Measurements from ENCODE around the gene NDOR1.

The NDOR1 gene

DNA sequence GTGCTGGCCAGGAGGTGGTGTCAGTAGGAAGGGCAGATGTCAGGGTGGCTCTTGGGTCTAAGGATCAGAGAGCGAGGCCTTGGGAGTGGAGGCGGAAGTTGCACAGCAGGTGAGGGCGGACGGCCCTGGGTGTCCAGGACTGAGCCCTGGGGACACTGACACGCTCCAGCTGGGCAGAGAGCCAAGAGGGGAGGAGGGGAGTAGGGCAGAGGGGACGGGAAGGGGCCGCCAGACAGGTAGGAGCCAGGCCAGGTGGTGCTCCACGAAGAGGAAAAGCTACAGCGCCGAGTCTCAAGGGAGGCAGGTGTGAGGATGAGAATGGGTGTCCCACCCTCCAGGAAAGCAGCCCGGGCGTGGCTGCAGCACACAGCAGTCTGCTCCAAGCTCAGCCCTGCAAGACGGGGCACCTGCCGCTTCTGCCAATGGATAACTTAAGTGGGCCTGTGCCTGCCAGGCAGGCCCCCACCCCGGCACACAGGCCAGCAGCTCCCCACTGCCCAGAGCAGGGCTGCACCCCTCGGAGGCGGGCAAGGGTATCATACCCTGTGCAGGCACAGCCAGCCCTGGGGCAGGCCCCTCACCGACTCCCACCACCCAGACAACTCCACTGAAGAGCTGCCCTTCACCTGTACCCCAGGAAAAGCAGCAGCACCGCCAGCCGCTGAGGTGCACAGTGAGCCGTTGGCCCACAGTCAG, 9.8 kb upstream of the NDOR1 start:
- no peak overlapping the region for H2BK5ac ChIP-seq (ENCODE audit: low read depth, low read length, poor library complexity)
- H3K79me2 ChIP-seq (ENCODE audit: control insufficient read depth, insufficient read depth, low read length, poor library complexity) = no peaks in the 10 kb centered on the region
- H2AK5ac ChIP-seq (ENCODE audit: low read length) = no peak overlapping the region
- H4K91ac ChIP-seq (ENCODE audit: low read depth, low read length) = no peak overlapping the region
- no peak overlapping the region for H3K27ac ChIP-seq (ENCODE audit: low read depth, low read length)
- no peak overlapping the region for H2BK120ac ChIP-seq (ENCODE audit: insufficient read depth, low read length, poor library complexity)
- H3K9ac ChIP-seq (ENCODE audit: low read length) = no peak overlapping the region
- no peak overlapping the region for H3K14ac ChIP-seq (ENCODE audit: low read length)
- H3K4ac ChIP-seq (ENCODE audit: low read depth, low read length) = no peak overlapping the region
- no peak overlapping the region for H2AFZ ChIP-seq (ENCODE audit: insufficient read depth, low read length, poor library complexity)
- peak in 1 of 2 donors; percentile 10 for DNase-seq
- no peak overlapping the region for H3K23ac ChIP-seq (ENCODE audit: low read length)
- no CpG with 5 or more reads among the region's 21 CpGs for WGBS (ENCODE audit: extremely low coverage, insufficient coverage, insufficient read length)
- no peak overlapping the region for H4K12ac ChIP-seq (ENCODE audit: low read depth, low read length)
- no peak overlapping the region for H2BK12ac ChIP-seq (ENCODE audit: low read length)
- H3K36me3 ChIP-seq (ENCODE audit: control insufficient read depth in 1 of 2, insufficient read depth in 2 of 2, low read length in 2 of 2) = peaks cover 16 to 21% of the 10 kb centered on the region in 2 experiments
- no peaks in the 10 kb centered on the region for H3K9me3 ChIP-seq (ENCODE audit: insufficient read depth, low read depth, low read length)
- H4K8ac ChIP-seq (ENCODE audit: low read depth, low read length) = no peak overlapping the region
- H3K18ac ChIP-seq (ENCODE audit: low read length) = no peak overlapping the region
- peaks cover 9 to 23% of the 10 kb centered on the region in 2 experiments for H3K4me1 ChIP-seq (ENCODE audit: control insufficient read depth in 1 of 2, insufficient read depth in 2 of 2, low read length in 2 of 2)
- no peak overlapping the region for H3K4me2 ChIP-seq (ENCODE audit: low read length)
- H3K27me3 ChIP-seq (ENCODE audit: insufficient read depth, low read length) = no peaks in the 10 kb centered on the region
- no peak overlapping the region for H3K4me3 ChIP-seq (ENCODE audit: low read depth, low read length)
- H3K79me1 ChIP-seq (ENCODE audit: low read length) = no peaks in the 10 kb centered on the region

DNA sequence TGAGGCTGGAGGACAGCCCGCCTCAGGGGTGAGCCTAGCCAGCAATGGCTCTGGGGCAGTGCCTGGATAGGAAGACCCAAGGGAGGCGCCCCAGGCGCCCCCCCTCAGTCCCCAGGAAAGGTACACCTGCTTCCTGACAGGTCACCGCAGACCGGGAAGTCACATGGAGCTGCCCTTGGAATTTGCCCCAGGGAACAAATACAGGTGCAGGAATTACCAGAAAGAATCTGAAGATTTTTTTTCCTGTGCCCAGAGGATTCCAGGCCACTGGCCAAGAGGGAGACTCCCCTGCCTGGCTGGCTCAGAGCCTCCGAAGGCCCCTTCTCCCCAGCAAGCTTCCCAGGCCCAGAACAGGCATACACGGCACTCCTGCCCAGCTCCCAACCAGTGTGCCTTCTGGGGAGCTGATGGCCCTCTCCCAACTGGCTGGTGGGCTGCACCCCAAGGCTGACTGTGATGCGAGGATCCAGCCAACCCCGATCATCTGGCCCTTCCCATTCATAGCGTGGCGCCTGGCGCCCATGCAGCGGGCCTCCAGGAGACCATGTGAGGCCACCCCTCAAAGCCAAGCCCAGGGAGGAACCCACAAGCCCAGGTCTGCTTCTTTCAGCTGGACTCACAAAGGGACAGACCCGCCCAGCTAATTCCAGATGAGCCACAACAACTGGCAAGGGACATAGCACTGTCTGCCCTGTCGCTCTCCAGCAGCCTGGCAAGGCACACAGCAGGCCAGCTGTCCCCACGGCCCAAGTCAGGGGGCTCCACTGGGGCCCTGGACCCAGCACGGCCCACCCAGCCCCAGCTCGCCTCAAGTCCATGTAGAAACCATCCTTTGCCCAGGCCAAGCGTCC, 7.2 kb upstream of the NDOR1 start:
- Histone ChIP-seq H3K4me3 (ENCODE audit: low read depth, low read length) (no peak overlapping the region), H2AFZ (ENCODE audit: insufficient read depth, low read length, poor library complexity) (no peak overlapping the region), H3K79me1 (ENCODE audit: low read length) (peaks cover 3% of the 10 kb centered on the region), H3K4me1 (ENCODE audit: control insufficient read depth in 1 of 2, insufficient read depth in 2 of 2, low read length in 2 of 2) (peaks cover 12 to 27% of the 10 kb centered on the region in 2 experiments), H3K4me2 (ENCODE audit: low read length) (peak overlapping the region; percentile 31), H4K8ac (ENCODE audit: low read depth, low read length) (no peak overlapping the region), H3K18ac (ENCODE audit: low read length) (peak overlapping the region; percentile 4), H3K9me3 (ENCODE audit: insufficient read depth, low read depth, low read length) (no peaks in the 10 kb centered on the region), H2BK5ac (ENCODE audit: low read depth, low read length, poor library complexity) (no peak overlapping the region), H2BK120ac (ENCODE audit: insufficient read depth, low read length, poor library complexity) (no peak overlapping the region), H3K27ac (ENCODE audit: low read depth, low read length) (no peak overlapping the region), H2BK12ac (ENCODE audit: low read length) (no peak overlapping the region), H3K79me2 (ENCODE audit: control insufficient read depth, insufficient read depth, low read length, poor library complexity) (peaks cover 3% of the 10 kb centered on the region), H3K23ac (ENCODE audit: low read length) (no peak overlapping the region), H3K36me3 (ENCODE audit: control insufficient read depth in 1 of 2, insufficient read depth in 2 of 2, low read length in 2 of 2) (peaks cover 0 to 2% of the 10 kb centered on the region in 2 experiments), H4K91ac (ENCODE audit: low read depth, low read length) (no peak overlapping the region), H4K12ac (ENCODE audit: low read depth, low read length) (no peak overlapping the region), H3K4ac (ENCODE audit: low read depth, low read length) (no peak overlapping the region), H3K27me3 (ENCODE audit: insufficient read depth, low read length) (no peaks in the 10 kb centered on the region), H3K14ac (ENCODE audit: low read length) (no peak overlapping the region), H3K9ac (ENCODE audit: low read length) (no peak overlapping the region), H2AK5ac (ENCODE audit: low read length) (no peak overlapping the region)
- peak; percentile 81 to 94 for DNase-seq
- WGBS (ENCODE audit: extremely low coverage, insufficient coverage, insufficient read length) = no CpG with 5 or more reads among the region's 19 CpGs

DNA sequence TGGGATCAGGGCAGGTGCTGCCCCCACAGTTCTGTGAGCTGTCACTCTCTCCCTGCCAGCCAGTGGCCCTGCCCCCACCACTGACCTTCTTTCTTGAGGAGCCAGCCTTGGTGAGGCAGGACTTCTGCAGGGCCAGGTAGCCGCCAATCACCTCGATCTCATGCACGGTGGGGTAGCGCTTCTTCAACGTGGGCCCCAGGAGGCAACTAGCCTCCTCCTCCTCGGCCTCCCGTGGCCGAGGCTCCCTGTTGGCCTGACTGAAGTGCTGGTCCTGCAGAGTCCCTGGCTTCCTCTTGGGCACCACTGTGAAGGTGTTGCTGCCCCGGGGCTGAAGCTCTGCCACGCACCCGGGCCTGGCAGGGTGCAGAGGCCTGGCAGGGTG, 6.6 kb upstream of the NDOR1 start:
- H2AFZ ChIP-seq (ENCODE audit: insufficient read depth, low read length, poor library complexity) = no peak overlapping the region
- no peak overlapping the region for H3K4ac ChIP-seq (ENCODE audit: low read depth, low read length)
- H3K79me2 ChIP-seq (ENCODE audit: control insufficient read depth, insufficient read depth, low read length, poor library complexity) = peaks cover 3% of the 10 kb centered on the region
- no peak overlapping the region for H3K9ac ChIP-seq (ENCODE audit: low read length)
- no peak overlapping the region for H4K8ac ChIP-seq (ENCODE audit: low read depth, low read length)
- H2BK12ac ChIP-seq (ENCODE audit: low read length) = no peak overlapping the region
- no peak overlapping the region for H2BK120ac ChIP-seq (ENCODE audit: insufficient read depth, low read length, poor library complexity)
- H3K4me3 ChIP-seq (ENCODE audit: low read depth, low read length) = no peak overlapping the region
- H2AK5ac ChIP-seq (ENCODE audit: low read length) = no peak overlapping the region
- no peak overlapping the region for H3K4me2 ChIP-seq (ENCODE audit: low read length)
- no peak overlapping the region for H3K23ac ChIP-seq (ENCODE audit: low read length)
- H2BK5ac ChIP-seq (ENCODE audit: low read depth, low read length, poor library complexity) = no peak overlapping the region
- peaks cover 3% of the 10 kb centered on the region for H3K79me1 ChIP-seq (ENCODE audit: low read length)
- no peak overlapping the region for H3K27ac ChIP-seq (ENCODE audit: low read depth, low read length)
- peaks cover 12 to 27% of the 10 kb centered on the region in 2 experiments for H3K4me1 ChIP-seq (ENCODE audit: control insufficient read depth in 1 of 2, insufficient read depth in 2 of 2, low read length in 2 of 2)
- no peaks in the 10 kb centered on the region for H3K27me3 ChIP-seq (ENCODE audit: insufficient read depth, low read length)
- no peaks in the 10 kb centered on the region for H3K9me3 ChIP-seq (ENCODE audit: insufficient read depth, low read depth, low read length)
- DNase-seq = no peak
- H3K36me3 ChIP-seq (ENCODE audit: control insufficient read depth in 1 of 2, insufficient read depth in 2 of 2, low read length in 2 of 2) = peaks cover 0 to 2% of the 10 kb centered on the region in 2 experiments
- no peak overlapping the region for H4K91ac ChIP-seq (ENCODE audit: low read depth, low read length)
- H3K18ac ChIP-seq (ENCODE audit: low read length) = no peak overlapping the region
- no CpG with 5 or more reads among the region's 11 CpGs for WGBS (ENCODE audit: extremely low coverage, insufficient coverage, insufficient read length)
- no peak overlapping the region for H4K12ac ChIP-seq (ENCODE audit: low read depth, low read length)
- H3K14ac ChIP-seq (ENCODE audit: low read length) = no peak overlapping the region

DNA sequence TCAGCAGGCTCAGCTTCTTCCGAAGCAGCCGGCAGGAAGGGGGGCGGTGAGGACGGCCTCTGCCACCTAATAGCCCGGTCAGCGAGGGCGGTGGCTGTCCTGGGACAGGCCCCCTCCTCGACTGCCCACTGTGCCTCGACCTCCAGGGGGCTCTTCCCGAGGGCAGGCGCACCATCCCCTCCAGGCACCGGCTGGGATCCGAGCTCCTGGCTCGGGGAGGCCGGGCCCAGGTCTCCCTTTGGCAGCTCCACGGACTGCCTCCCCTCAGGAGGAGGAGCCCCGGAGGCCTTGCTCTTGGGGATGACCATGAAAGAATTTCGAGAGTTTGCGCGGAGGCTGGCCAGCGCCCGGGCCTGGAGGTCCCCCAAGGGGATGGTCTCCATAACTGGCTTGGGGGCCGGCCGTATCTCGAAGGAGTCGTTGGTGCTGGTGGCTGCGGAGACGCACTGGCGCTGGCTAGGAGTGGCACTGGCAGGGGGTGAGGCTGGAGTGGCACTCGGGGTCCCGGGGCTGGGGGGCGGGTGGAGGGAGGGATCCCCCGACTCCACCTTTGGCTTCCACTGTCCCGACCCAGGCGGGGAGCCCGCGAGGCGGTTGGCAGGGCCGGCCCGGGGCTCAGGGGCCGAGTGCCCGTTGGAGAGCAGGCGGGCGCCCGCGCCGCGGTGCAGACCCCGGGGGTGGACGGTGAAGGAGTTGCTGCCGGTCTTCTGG, 5.9 kb upstream of the NDOR1 start:
- H2BK120ac ChIP-seq (ENCODE audit: insufficient read depth, low read length, poor library complexity) = no peak overlapping the region
- H4K91ac ChIP-seq (ENCODE audit: low read depth, low read length) = no peak overlapping the region
- H4K8ac ChIP-seq (ENCODE audit: low read depth, low read length) = no peak overlapping the region
- H3K27me3 ChIP-seq (ENCODE audit: insufficient read depth, low read length) = no peaks in the 10 kb centered on the region
- H3K4me2 ChIP-seq (ENCODE audit: low read length) = peak overlapping the region; percentile 71
- H3K4me1 ChIP-seq (ENCODE audit: control insufficient read depth in 1 of 2, insufficient read depth in 2 of 2, low read length in 2 of 2) = peaks cover 12 to 33% of the 10 kb centered on the region in 2 experiments
- H3K79me1 ChIP-seq (ENCODE audit: low read length) = peaks cover 3% of the 10 kb centered on the region
- H3K4ac ChIP-seq (ENCODE audit: low read depth, low read length) = no peak overlapping the region
- H2AK5ac ChIP-seq (ENCODE audit: low read length) = no peak overlapping the region
- no peak overlapping the region for H3K14ac ChIP-seq (ENCODE audit: low read length)
- H3K36me3 ChIP-seq (ENCODE audit: control insufficient read depth in 1 of 2, insufficient read depth in 2 of 2, low read length in 2 of 2) = peaks cover 0 to 2% of the 10 kb centered on the region in 2 experiments
- H4K12ac ChIP-seq (ENCODE audit: low read depth, low read length) = no peak overlapping the region
- no peak overlapping the region for H2AFZ ChIP-seq (ENCODE audit: insufficient read depth, low read length, poor library complexity)
- H3K4me3 ChIP-seq (ENCODE audit: low read depth, low read length) = peak overlapping the region; percentile 47
- H3K79me2 ChIP-seq (ENCODE audit: control insufficient read depth, insufficient read depth, low read length, poor library complexity) = peaks cover 3% of the 10 kb centered on the region
- H2BK5ac ChIP-seq (ENCODE audit: low read depth, low read length, poor library complexity) = no peak overlapping the region
- no peaks in the 10 kb centered on the region for H3K9me3 ChIP-seq (ENCODE audit: insufficient read depth, low read depth, low read length)
- WGBS (ENCODE audit: extremely low coverage, insufficient coverage, insufficient read length) = no CpG with 5 or more reads among the region's 51 CpGs
- no peak overlapping the region for H3K27ac ChIP-seq (ENCODE audit: low read depth, low read length)
- no peak overlapping the region for H3K23ac ChIP-seq (ENCODE audit: low read length)
- no peak for DNase-seq
- no peak overlapping the region for H3K9ac ChIP-seq (ENCODE audit: low read length)
- peak overlapping the region; percentile 29 for H3K18ac ChIP-seq (ENCODE audit: low read length)
- no peak overlapping the region for H2BK12ac ChIP-seq (ENCODE audit: low read length)

Data from trophoblast cell (in vitro differentiated cells and primary cell).